Lung (tissue), 12 donors: ENCODE data around the gene MT1H. TPM values are rescaled to one million over a fixed set of nuclear protein-coding genes. Genes with fewer than 3 reads are reported as not detected.
"Not testable (repeated sequence)": the region's sequence is repeated elsewhere in the genome, so short reads cannot be mapped to it uniquely, and the experiment has no call there.

Experiments
- ATAC-seq: fragments of 200-7000 bp; cut with Tn5 transposase; one replicate; pipeline ENCODE4 v1.9.1; 2020; ENCODE audit warnings: moderate number of reproducible peaks; ENCODE audit not compliant: insufficient read depth, low FRiP score
- DNase-seq, 3 donors: peaks; one replicate each; pipeline ENCODE4 v3.0.0-alpha.2; 2013 to 2017
- H3K27ac ChIP-seq, 2 donors: one replicate each; pipeline ENCODE4 v1.5.1; 2013; ENCODE audit warnings: mild to moderate bottlenecking in 2 of 2, moderate library complexity in 2 of 2, control low read depth in 1 of 2, inconsistent platforms in 1 of 2, low read depth in 1 of 2, low read length in 1 of 2
- H3K27me3 ChIP-seq, 3 donors: one replicate each; pipeline ENCODE4 v1.5.1; 2013; ENCODE audit warnings: low read length in 2 of 3; ENCODE audit not compliant: control insufficient read depth in 3 of 3, insufficient read depth in 3 of 3
- H3K36me3 ChIP-seq, 4 donors: one replicate each; pipeline ENCODE4 v1.5.1; 2013; ENCODE audit warnings: low read length in 4 of 4, mild to moderate bottlenecking in 1 of 4, moderate library complexity in 1 of 4; ENCODE audit not compliant: control insufficient read depth in 4 of 4, insufficient read depth in 4 of 4
- H3K4me1 ChIP-seq, 5 donors: one replicate each; pipeline ENCODE4 v1.5.1; 2013; ENCODE audit warnings: low read length in 5 of 5, mild to moderate bottlenecking in 2 of 5, moderate library complexity in 1 of 5; ENCODE audit not compliant: control insufficient read depth in 5 of 5, insufficient read depth in 5 of 5
- H3K4me3 ChIP-seq: one replicate; pipeline ENCODE4 v1.5.1; 2013; ENCODE audit warnings: mild to moderate bottlenecking, control low read depth, moderate library complexity
- H3K9ac ChIP-seq, 2 donors: one replicate each; pipeline ENCODE4 v1.5.1; 2013; ENCODE audit warnings: low read length in 2 of 2, control low read depth in 1 of 2; ENCODE audit not compliant: insufficient read depth in 1 of 2
- H3K9me3 ChIP-seq, 4 donors: one replicate each; pipeline ENCODE4 v1.5.1; 2013; ENCODE audit warnings: low read length in 3 of 4, mild to moderate bottlenecking in 1 of 4, moderate library complexity in 1 of 4; ENCODE audit not compliant: control insufficient read depth in 4 of 4, insufficient read depth in 3 of 4
- WGBS, 2 donors: extraction: QIAGEN DNeasy Blood & Tissue Kit; methylation state at CpG; one replicate each; pipeline ENCODE4 v1.1.7; 2013; 5-methylcytosine and 5-hydroxymethylcytosine counted together
- polyA plus RNA-seq, 2 donors: library from polyadenylated mRNA; stranded (reverse); fragments of 200-250 nt; gene quantifications; one replicate each; pipeline ENCODE4 v1.2.1, GENCODE V29; 2013
- total RNA-seq, 2 donors: library from RNA; depleted of rRNA in 1 of 2; stranded (reverse); fragments of >200 nt in 1 of 2; gene quantifications; one replicate each; pipeline ENCODE4 v1.2.1, GENCODE V29; 2014 to 2021
- TF ChIP-seq, protein P1 (sequence below): IDR thresholded peaks from 2 replicates; pipeline ENCODE4 v1.5.1; 2012; ENCODE audit warnings: mild to moderate bottlenecking; ENCODE audit errors: control extremely low read depth, extremely low read depth
- donor health status: control.
- donor health status: control.
- donor health status: Bipolar disorder and iron deficiency.
- donor health status: healthy.
- donor health status: DM: yes; HTN: yes; CAD: no.

Gene MT1H
- total and polyA plus RNA-seq, 4 donors = 1.9 to 10.3 (median 4.4) TPM; not detected in 1

DNA sequence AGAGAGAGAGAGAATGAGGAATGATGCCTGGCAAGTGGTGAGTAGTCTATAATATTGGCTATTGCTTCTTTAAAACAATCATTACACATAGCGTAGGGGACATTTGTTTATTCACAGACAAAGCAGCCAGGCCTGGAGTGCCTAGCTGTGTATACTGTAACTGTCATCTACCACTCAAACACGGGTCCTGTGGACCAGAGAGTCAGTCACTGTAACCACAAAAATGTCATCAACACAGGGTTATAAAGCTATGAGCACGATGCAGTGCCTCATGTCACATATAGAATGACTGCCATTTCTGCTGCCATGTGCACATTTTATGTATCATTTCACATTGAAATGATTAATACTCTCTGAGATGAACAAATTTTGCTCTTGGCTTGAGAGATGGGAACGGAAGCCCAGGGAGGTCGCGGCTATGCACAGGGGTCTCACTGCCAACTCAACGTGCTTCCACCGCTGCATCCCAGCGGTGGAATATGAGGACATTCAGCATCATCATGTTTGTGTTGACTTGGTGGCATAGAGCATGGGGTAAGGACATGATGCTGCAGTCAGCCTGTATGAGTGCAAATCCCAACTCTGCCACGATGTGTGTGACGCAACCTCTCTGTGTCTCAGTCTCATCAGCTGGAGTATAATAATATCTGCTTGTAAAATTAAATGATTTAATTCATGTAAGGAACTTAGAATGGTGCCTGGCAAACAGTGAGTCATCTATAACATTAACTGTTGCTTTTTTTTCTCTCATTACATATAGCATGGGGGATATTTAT, 3.3 kb downstream of the MT1H start:
- no peak for ATAC-seq
- Histone ChIP-seq H3K4me3 (no peak overlapping the region), H3K27ac (no peak overlapping the region), H3K9me3 (no peaks in the 10 kb centered on the region), H3K27me3 (peaks cover 3 to 77% (median 64%) of the 10 kb centered on the region in 3 donors), H3K9ac (no peak overlapping the region), H3K4me1 (peaks cover 0 to 17% (median 6%) of the 10 kb centered on the region in 5 donors), H3K36me3 (no peaks in the 10 kb centered on the region)
- WGBS, 2 donors = 80% methylated on average over 11 of the region's 11 CpGs
- TF ChIP-seq, protein P1, sequence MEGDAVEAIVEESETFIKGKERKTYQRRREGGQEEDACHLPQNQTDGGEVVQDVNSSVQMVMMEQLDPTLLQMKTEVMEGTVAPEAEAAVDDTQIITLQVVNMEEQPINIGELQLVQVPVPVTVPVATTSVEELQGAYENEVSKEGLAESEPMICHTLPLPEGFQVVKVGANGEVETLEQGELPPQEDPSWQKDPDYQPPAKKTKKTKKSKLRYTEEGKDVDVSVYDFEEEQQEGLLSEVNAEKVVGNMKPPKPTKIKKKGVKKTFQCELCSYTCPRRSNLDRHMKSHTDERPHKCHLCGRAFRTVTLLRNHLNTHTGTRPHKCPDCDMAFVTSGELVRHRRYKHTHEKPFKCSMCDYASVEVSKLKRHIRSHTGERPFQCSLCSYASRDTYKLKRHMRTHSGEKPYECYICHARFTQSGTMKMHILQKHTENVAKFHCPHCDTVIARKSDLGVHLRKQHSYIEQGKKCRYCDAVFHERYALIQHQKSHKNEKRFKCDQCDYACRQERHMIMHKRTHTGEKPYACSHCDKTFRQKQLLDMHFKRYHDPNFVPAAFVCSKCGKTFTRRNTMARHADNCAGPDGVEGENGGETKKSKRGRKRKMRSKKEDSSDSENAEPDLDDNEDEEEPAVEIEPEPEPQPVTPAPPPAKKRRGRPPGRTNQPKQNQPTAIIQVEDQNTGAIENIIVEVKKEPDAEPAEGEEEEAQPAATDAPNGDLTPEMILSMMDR = no peak
- DNase-seq = no peak

DNA sequence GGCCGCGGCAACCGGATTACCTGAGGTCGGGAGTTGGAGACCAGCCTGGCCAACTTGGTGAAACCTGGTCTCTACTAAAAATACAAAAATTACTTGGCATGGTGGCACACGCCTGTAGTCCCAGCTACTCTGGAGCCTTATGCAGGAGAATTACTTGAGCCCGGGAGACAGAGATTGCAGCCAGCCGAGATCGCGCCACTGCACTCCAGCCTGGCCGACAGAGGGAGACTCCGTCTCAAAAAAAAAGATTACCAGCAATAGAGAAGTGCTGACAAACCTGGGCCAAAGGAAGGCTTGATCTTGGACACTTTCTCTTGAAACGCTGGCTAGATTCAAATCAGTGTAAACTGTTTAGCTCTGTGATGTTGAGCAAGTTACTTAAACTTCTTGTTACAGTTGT, 4.3 kb downstream of the MT1H start:
- Histone ChIP-seq H3K4me1 (peaks cover 0 to 15% (median 4%) of the 10 kb centered on the region in 5 donors), H3K4me3 (no peak overlapping the region), H3K27me3 (peaks cover under 1 to 68% (median 55%) of the 10 kb centered on the region in 3 donors), H3K9me3 (no peaks in the 10 kb centered on the region), H3K36me3 (no peaks in the 10 kb centered on the region), H3K9ac (no peak overlapping the region), H3K27ac (no peak overlapping the region)
- DNase-seq (peak; percentile 39 to 56 (median 48)), ATAC-seq (peak; percentile 50)
- 35 to 43% methylated on average over 12 of the region's 12 CpGs for WGBS, 2 donors
- TF ChIP-seq, protein P1 = peak; percentile 5

DNA sequence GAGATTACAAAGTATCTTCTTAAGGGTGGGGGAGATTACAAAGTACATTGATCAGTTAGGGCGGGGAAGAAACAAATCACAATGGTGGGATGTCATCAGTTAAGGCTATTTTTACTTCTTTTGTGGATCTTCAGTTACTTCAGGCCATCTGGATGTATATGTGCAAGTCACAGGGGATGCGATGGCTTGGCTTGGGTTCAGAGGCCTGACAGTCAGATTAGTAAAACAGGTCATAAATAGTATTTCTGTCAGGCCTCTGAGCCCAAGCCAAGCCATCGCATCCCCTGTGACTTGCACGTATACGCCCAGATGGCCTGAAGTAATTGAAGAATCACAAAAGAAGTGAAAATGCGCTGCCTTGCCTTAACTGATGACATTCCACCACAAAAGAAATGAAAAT, 5.0 kb downstream of the MT1H start:
- WGBS, 2 donors = 85% methylated on average over 6 of the region's 6 CpGs
- not testable (repeated sequence) for ATAC-seq, H3K27ac ChIP-seq, H3K36me3 ChIP-seq, H3K9me3 ChIP-seq, H3K9ac ChIP-seq, H3K4me3 ChIP-seq, DNase-seq
- peaks cover 0 to 63% (median 51%) of the 10 kb centered on the region in 3 donors for H3K27me3 ChIP-seq
- peaks cover 0 to 12% (median 2%) of the 10 kb centered on the region in 5 donors for H3K4me1 ChIP-seq

DNA sequence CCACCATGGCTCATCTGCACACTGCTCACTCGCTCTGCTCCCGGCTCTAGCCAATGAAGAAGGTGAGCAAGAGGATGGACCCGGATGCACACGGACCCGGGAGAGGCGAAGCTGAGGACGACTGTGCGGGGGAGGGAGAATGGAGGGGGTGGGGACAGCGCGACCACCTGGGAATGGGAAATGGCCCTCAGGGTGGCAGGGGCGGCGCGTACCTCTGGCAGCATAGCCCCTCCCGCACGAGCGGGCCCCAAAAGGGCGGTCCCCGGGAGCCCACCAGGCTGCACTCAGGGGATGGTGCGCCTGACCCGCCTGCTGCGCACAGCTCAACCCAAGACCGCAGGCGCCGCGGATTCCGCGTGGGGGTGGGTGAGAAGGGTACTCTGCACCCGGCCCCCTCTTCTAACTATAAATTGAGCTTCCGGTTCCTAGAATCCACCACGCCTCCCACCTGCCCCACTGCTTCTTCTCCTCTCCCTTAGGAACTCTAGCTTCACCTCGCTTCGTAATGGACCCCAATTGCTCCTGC, 6.1 kb downstream of the MT1H start:
- DNase-seq = no peak
- H3K9me3 ChIP-seq = no peaks in the 10 kb centered on the region
- peaks cover 0 to 52% (median 39%) of the 10 kb centered on the region in 3 donors for H3K27me3 ChIP-seq
- no peak overlapping the region for H3K27ac ChIP-seq
- peaks cover 0 to 9% (median 0%) of the 10 kb centered on the region in 5 donors for H3K4me1 ChIP-seq
- no peak for ATAC-seq
- TF ChIP-seq, protein P1 = no peak
- H3K4me3 ChIP-seq = no peak overlapping the region
- 4 to 16% methylated on average over 31 to 32 of the region's 32 CpGs for WGBS, 2 donors
- H3K9ac ChIP-seq = no peak overlapping the region
- H3K36me3 ChIP-seq = no peaks in the 10 kb centered on the region
